HG03439 (cell line): ENCODE measurements around the gene KCNAB1.

Experiments used
- ATAC-seq: cut with Tn5 transposase; IDR thresholded peaks from one replicate; pipeline ENCODE4 v1.9.1; 2021; ENCODE audit warnings: mild to moderate bottlenecking, moderate library complexity; ENCODE audit not compliant: unreplicated experiment

The KCNAB1 gene

GRCh38 chr3:156359368-156359767, 239.0 kb downstream of the KCNAB1 start:
- ATAC-seq: no peak

- ATAC-seq: no peak
These were observed 239.7 kb downstream of the KCNAB1 start for GRCh38 chr3:156360083-156360482.

GRCh38 chr3:156360963-156361362, 240.6 kb downstream of the KCNAB1 start:
- no peak for ATAC-seq

GRCh38 chr3:156366559-156366958, 246.2 kb downstream of the KCNAB1 start:
- ATAC-seq: no peak

- ATAC-seq: no peak
These were observed 247.8 kb downstream of the KCNAB1 start for GRCh38 chr3:156368189-156368588.

- no peak for ATAC-seq
These were observed 251.3 kb downstream of the KCNAB1 start for GRCh38 chr3:156371701-156372100.

- ATAC-seq: no peak
These were observed 252.7 kb downstream of the KCNAB1 start for GRCh38 chr3:156373095-156373494.

- ATAC-seq: no peak
These were observed 253.3 kb downstream of the KCNAB1 start for GRCh38 chr3:156373654-156374053.

GRCh38 chr3:156376199-156376598, 255.8 kb downstream of the KCNAB1 start:
- no peak for ATAC-seq

GRCh38 chr3:156377266-156377665, 256.9 kb downstream of the KCNAB1 start:
- ATAC-seq: no peak

- no peak for ATAC-seq
These were observed 257.3 kb downstream of the KCNAB1 start for GRCh38 chr3:156377718-156378117.

GRCh38 chr3:156378871-156379270, 258.5 kb downstream of the KCNAB1 start:
- ATAC-seq: no peak

GRCh38 chr3:156379327-156379726, 258.9 kb downstream of the KCNAB1 start:
- no peak for ATAC-seq

GRCh38 chr3:156381253-156381652, 260.9 kb downstream of the KCNAB1 start:
- no peak for ATAC-seq

- ATAC-seq: no peak
These were observed 262.3 kb downstream of the KCNAB1 start for GRCh38 chr3:156382458-156383346.

- ATAC-seq: no peak
These were observed 263.2 kb downstream of the KCNAB1 start for GRCh38 chr3:156383441-156384025.

- ATAC-seq: no peak
These were observed 268.4 kb downstream of the KCNAB1 start for GRCh38 chr3:156388497-156389448.

- no peak for ATAC-seq
These were observed 269.1 kb downstream of the KCNAB1 start for GRCh38 chr3:156389449-156389950.

GRCh38 chr3:156390846-156391245, 270.5 kb downstream of the KCNAB1 start:
- ATAC-seq: no peak

GRCh38 chr3:156395961-156396710, 275.8 kb downstream of the KCNAB1 start:
- ATAC-seq: no peak
